Lower lobe of right lung (tissue), 2 donors: ENCODE measurements around the gene RAD54L2. TPM values are rescaled to one million over a fixed set of nuclear protein-coding genes. Genes with fewer than 3 reads are reported as not detected.
A peak's percentile ranks its signal among the peaks of the same experiment; 100 is the strongest.

Source experiments
- ATAC-seq, 2 donors: fragments of 200-7000 bp; cut with Tn5 transposase; one replicate each; pipeline ENCODE4 v1.9.1; 2020 to 2022; ENCODE audit warnings: mild to moderate bottlenecking in 2 of 2, moderate library complexity in 2 of 2
- DNase-seq: peaks from one replicate; pipeline ENCODE4 v3.0.0-alpha.2; 2020
- H3K27ac ChIP-seq: fragments of 200-600 bp; one replicate; pipeline ENCODE4 v1.8.0; 2022
- H3K27me3 ChIP-seq: fragments of 200-600 bp; one replicate; pipeline ENCODE4 v1.8.0; 2022; ENCODE audit warnings: low read depth
- H3K36me3 ChIP-seq: fragments of 200-600 bp; one replicate; pipeline ENCODE4 v1.8.0; 2022; ENCODE audit warnings: mild to moderate bottlenecking
- H3K4me1 ChIP-seq: fragments of 200-600 bp; one replicate; pipeline ENCODE4 v1.8.0; 2022
- H3K4me3 ChIP-seq: fragments of 200-600 bp; one replicate; pipeline ENCODE4 v1.8.0; 2022; ENCODE audit warnings: mild to moderate bottlenecking
- H3K9me3 ChIP-seq: fragments of 200-600 bp; one replicate; pipeline ENCODE4 v1.8.0; 2022
- intact Hi-C: fragments of 100-400 bp; cut with DNase I; formaldehyde crosslinking; loops from one replicate; pipeline ENCODE4 v1.11.0; 2022
- long read RNA-seq: library from polyadenylated mRNA; unstranded; transcript quantifications from one replicate; pipeline ENCODE4 v2.0.0, GENCODE V29; 2021
- total RNA-seq: library from RNA; stranded (reverse); fragmentation: NEBNext Ultra II Directional; extraction: Animal tissue kit (Norgen Biotek cat#: 25700); gene quantifications from one replicate; pipeline ENCODE4 v1.2.1, GENCODE V29; 2021
- TF ChIP-seq, protein P1 (sequence below): fragments of 200-600 bp; IDR thresholded peaks from one replicate; pipeline ENCODE4 v1.8.0; 2022; ENCODE audit warnings: antibody characterized with exemption, mild to moderate bottlenecking
- donor health status: DM: no; HTN: yes; CAD: no; lungs with severe emphysema.

Gene RAD54L2
- total RNA-seq, result 21.4 TPM
- long read RNA-seq, partial matches to known transcripts, result 2 of 10 reads
- long read RNA-seq, other reads (novel, unspliced or antisense), result 8 of 10 reads

DNA sequence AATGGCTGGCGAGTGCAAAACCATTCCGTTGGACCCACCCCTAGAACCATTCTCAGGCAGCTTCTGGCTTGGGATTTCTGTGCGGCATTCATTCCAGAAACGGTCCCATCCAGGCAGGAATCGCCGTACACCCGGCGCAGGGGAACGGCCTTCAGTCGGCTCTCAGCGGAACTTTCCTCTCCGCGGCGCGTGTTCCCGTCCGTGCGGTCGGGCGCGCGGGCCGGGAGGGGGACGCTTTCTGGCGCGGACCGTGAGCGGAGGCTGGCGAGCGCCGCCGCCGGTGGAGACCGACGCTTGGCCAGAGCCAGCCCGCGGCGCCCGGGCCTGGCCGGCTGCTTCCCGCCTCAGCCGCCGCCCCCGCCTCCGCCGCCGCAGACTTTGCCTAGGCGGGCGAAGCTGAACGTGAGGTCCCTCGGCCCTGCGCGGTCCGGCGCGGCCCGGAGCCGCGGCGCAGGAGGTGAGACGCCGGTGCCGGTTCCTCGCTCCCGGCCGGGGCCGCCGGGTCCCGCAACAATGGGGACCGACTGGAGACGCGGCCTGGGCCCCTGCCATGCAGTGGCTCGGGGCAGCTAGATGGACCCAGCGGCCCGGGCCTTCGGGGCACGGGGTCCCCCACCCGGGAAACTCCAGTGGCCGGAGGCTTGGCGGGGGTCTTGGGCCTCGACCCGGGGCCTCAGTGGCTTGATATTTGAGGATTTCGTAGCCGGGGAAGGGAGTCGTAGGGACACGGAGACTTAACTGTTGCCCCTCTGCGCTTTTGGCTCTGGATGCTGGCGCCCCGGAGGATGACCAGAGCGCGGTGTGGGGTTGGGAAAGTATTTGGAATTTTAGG is at the start of gene RAD54L2:
Gene RAD54L2 (plus strand): TSS at position 261 of the 832 bp plus-strand sequence. CDS start 51,702 bp downstream, outside the sequence.
- Histone ChIP-seq H3K9me3 (no peaks in the 10 kb centered on the region), H3K36me3 (peaks cover 5% of the 10 kb centered on the region), H3K27me3 (no peaks in the 10 kb centered on the region), H3K27ac (peak within 1 kb of the TSS; percentile 91), H3K4me3 (peak within 1 kb of the TSS; percentile 88), H3K4me1 (peaks cover 21% of the 10 kb centered on the region)
- TF ChIP-seq, protein P1, sequence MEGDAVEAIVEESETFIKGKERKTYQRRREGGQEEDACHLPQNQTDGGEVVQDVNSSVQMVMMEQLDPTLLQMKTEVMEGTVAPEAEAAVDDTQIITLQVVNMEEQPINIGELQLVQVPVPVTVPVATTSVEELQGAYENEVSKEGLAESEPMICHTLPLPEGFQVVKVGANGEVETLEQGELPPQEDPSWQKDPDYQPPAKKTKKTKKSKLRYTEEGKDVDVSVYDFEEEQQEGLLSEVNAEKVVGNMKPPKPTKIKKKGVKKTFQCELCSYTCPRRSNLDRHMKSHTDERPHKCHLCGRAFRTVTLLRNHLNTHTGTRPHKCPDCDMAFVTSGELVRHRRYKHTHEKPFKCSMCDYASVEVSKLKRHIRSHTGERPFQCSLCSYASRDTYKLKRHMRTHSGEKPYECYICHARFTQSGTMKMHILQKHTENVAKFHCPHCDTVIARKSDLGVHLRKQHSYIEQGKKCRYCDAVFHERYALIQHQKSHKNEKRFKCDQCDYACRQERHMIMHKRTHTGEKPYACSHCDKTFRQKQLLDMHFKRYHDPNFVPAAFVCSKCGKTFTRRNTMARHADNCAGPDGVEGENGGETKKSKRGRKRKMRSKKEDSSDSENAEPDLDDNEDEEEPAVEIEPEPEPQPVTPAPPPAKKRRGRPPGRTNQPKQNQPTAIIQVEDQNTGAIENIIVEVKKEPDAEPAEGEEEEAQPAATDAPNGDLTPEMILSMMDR, result peak; percentile 44
- DNase-seq (peak; percentile 88), ATAC-seq (peak; percentile 98)
- intact Hi-C loops, result no loop called here

GRCh38 chr3:51498876-51499738 is 39.4 kb upstream of the RAD54L2 start:
- H3K9me3 ChIP-seq, result no peaks in the 10 kb centered on the region
- DNase-seq (peak; percentile 96), ATAC-seq (peak; percentile 90)
- TF ChIP-seq, protein P1, result no peak
- no peaks in the 10 kb centered on the region for H3K27me3 ChIP-seq
- peaks cover 16% of the 10 kb centered on the region for H3K36me3 ChIP-seq
- intact Hi-C loops, result no loop called here
- peak overlapping the region; percentile 95 for H3K4me3 ChIP-seq
- peak overlapping the region; percentile 94 for H3K27ac ChIP-seq
- H3K4me1 ChIP-seq, result peaks cover 14% of the 10 kb centered on the region

- Histone ChIP-seq H3K36me3 (peaks cover 10% of the 10 kb centered on the region), H3K27me3 (no peaks in the 10 kb centered on the region), H3K4me3 (peak overlapping the region; percentile 95), H3K4me1 (peaks cover 14% of the 10 kb centered on the region), H3K27ac (peak overlapping the region; percentile 94), H3K9me3 (no peaks in the 10 kb centered on the region)
- ATAC-seq, result no peak
- peak; percentile 51 for DNase-seq
- TF ChIP-seq, protein P1, result no peak
- intact Hi-C loops, result loop anchor here (5.0 kb wide), 1 partner anchor 172 kb away; the partner anchor contains the start of gene TEX264
Observed at GRCh38 chr3:51500632-51501131, 37.8 kb upstream of the RAD54L2 start.

GRCh38 chr3:51501833-51502561 is 36.5 kb upstream of the RAD54L2 start:
- no peaks in the 10 kb centered on the region for H3K36me3 ChIP-seq
- TF ChIP-seq, protein P1, result peak; percentile 95

More at GRCh38 chr3:51501833-51502561, 36.5 kb upstream of the RAD54L2 start:
- Histone ChIP-seq H3K4me3 (no peak overlapping the region), H3K9me3 (no peaks in the 10 kb centered on the region), H3K27ac (no peak overlapping the region), H3K27me3 (no peaks in the 10 kb centered on the region), H3K4me1 (peaks cover 14% of the 10 kb centered on the region)
- peak; percentile 84 for DNase-seq
- intact Hi-C loops, result loop anchor here (5.0 kb wide), 1 partner anchor 170 kb away; the partner anchor contains the start of gene TEX264
- ATAC-seq, result peak; percentile 31 to 40
